Activated CD4-positive, alpha-beta T cell treated with anti-CD3 and anti-CD28 coated beads for 48 hours (primary cell): ENCODE results near the gene GSDME.
A peak's percentile ranks its signal among the peaks of the same experiment; 100 is the strongest.
"Not testable (repeated sequence)": the region's sequence is repeated elsewhere in the genome, so short reads cannot be mapped to it uniquely, and the experiment has no call there.

Source experiments
- DNase-seq: peaks from one replicate; pipeline ENCODE4 v3.0.0-alpha.2; 2020

GSDME gene

DNA sequence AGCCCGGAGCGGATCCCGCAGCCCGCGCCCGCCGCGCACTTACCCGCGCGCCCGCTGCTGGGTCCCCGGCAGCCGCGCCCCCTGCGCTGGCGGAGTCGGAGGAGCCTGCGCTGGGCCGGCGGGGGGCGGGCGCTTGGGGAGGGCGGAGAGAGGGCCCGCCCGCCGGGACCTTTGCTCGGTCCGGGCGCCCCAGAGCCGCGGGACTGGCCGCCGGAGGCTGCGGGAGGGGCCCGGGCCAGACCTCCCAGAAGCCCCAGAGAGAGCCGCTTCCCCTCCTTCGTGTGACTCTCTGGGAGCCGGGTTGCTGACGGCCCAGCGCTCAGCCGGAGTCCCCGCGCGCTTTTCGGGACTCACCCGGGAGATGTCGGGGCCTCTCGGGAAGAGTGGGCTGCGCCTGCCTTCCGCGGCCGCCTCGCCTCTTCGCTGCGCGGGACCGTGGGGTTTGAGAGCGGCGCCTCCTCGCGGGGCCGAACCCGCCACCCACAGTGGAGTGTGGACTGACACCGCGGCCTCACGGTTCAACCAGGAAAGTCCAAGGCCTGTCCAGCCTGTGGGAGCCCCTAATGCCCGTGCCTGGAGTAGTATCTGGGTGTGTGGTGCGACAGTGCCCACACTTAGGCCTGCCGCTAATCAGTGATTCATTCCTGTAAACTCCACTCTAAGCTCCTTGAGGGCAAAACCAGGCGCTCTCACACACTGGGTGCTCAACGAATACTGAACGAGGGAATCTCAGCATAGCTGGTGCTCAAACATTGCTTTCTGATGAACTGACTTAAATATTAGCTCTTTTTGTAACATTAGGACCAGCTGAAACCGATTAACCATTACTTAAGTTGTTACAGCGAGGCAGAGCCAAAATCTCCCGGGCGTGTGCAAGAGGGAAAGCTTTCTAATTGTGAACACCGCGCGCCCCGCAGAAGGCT, at the start of gene GSDME:
Gene GSDME (minus strand): TSS at position 112 of the 923 bp plus-strand sequence. CDS start 7,690 bp downstream, outside the sequence.
- DNase-seq, result peak; percentile 48

DNA sequence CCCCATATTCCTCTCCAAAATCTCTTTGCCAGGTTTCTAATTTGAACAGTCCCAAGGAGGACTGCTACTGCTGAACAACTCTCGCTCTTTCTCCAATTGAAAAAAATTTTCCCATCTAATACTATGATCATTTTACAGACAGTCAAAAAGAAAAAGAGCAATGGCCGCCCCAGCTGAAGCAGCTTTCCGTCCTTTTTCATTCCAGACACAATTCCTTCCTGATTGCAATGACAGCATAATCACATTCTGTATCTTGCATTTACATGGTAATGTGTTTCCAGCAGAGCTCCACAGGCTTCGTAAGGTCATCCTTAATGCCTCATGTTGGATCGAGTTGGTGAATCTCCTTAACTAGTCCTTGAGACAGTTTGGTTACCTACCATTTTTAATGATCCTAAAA, 45.0 kb upstream of the GSDME start:
- DNase-seq, result no peak

DNA sequence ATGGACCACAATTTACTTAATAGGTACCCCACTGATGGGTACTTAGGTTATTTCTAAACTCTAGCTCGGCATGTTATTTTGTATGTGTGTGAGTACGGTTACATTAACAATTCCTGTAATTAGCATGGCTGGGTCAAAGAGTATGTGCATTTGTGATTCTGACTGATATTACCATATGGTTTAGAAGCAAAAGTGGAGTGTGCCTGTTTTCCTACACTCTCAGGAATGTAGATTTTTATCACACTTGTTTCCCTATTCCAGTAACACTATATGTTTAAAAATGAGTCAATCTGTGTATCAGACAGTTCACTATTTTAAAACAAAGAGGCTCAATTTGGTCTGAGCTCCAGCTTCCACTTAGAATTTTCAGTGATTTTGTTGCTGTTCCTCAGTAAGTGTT, 44.6 kb upstream of the GSDME start:
- DNase-seq, result no peak

DNA sequence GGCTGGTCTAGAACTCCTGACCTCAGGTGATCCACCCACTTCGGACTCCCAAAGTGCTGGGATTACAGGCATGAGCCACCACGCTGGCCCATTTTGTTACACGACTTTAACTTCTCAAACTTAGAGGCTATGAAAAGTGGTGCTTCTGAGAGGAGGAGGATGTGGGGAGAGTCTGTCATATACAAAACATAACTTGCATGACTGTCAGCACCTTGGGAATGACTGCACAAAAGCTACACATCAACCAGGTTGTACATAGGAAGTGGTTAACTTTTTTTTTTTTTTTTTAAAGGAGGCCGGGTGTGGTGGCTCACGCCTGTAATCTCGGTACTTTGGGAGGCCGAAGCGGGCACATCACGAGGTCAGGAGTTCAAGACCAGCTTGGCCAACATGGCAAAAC, 43.4 kb upstream of the GSDME start:
- no peak for DNase-seq

DNA sequence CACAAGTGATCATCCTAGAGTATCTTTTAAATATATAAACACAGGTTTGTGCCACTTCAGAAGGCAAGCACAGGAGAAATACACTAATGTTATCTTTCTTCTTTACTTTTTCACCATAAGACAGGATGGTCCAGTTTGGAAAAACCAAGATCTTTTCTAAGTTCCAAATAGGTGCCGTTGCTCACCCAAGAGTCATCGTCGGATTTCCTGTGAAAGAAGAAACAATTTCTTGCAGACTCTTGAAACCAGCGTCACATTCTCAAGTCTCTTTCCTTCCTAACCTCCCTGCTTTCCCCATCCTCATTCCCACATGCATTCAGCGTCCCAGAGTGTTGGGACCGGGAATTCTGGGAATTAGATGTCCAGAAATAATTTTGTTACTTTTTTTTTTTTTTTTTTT, 42.8 kb upstream of the GSDME start:
- no peak for DNase-seq

DNA sequence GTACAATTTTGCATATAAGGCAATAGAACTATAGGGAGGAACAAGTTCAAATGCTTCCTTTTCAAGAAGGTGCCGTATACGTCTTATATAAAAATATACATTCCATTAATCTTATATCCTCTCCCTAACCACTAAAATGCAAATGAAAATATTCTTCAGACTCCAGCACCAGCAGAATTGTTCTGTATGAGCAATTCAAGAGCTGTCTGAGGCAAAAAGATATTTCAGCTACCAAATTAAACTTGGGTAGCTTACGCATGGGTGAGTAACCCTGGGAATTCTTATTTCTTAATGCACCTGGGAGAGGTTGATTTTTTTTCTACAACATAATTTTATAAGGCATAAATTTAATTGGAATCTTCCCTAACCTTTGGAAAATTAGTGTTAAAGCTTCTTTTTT, 42.2 kb upstream of the GSDME start:
- no peak for DNase-seq

DNA sequence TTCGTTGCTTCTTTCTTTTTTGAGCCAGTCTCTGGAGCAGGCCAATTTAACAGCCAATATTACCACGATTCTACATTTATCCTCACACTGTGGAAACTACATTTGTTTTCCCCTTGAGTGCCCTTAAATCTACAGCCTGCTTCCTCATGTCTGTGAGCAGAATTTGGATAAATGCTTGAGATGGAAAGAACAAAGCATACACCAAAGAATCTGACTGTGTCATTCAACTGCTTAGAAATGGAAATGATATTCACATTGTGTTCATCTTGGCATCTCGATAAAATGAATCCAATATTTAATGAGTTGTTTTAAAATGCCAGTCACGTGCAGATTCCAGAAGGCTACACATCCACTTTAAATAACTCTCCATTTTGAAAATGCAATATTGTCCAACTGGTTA, 41.0 kb upstream of the GSDME start:
- DNase-seq, result no peak

DNA sequence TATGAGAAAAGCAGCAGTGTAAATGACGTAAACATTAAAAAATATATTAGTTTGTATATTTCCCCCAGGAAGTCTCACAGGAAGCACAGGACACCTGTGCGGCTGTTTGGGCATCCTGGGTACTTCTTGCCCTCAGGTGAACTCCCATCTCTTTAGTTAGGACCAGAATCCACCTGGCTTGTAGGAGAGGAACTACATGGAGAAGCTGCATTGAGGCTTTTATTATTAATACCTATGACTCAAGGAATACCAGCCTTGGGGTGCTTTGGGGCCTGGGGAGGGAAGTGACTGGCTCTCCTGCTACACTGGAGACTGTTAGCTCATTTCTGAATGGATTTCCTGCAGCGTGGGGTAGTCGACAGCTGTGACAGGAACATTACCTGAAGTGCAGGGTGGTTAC, 40.0 kb upstream of the GSDME start:
- DNase-seq, result no peak

DNA sequence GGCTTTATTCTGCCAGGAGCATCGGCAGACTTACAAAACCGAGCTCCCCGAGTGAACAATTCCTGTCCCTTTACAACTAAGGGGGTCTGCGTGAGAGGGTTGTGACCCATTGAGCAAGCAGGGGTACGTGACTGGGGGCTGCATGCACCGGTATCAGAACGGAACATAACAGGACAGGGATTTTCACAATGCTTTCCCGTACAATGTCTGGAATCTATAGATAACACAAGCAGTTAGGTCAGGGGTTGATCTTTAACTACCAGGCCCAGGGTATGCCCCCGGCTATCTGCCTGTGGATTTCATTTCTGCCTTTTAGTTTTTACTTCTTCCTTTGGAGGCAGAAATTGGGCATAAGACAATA, 38.1 kb upstream of the GSDME start:
- no peak for DNase-seq

DNA sequence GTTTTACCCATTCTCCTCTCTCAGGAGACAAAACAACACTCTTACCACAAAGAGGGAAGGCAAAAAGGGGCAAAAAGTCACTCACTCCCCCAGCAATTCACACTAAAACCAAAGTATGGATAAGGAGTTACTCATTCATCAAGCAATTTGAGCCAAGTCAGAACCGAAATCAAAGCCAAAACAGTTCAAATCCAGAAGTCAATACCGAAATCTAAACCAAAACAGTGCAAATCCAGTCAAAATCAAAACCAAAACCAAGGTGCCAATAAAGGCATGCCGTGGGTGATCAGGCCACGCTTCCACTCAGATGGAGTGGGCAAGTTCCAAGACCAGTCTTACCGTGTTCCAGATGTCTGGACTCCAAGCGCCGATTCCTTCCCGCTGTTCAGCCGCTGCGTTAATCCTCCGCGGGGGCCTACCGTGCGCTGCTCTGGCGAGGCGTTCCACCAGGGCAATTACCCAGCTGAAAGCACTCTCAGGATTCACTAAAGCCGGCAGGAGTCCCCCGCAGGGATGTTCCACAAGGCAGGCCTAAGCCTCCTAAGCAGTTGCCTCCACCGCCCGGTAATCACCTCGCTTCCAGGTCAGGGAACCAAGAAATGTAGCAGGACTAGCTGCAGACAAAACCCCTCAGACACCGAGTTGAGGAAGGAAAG, 37.6 kb upstream of the GSDME start:
- not testable (repeated sequence) for DNase-seq

DNA sequence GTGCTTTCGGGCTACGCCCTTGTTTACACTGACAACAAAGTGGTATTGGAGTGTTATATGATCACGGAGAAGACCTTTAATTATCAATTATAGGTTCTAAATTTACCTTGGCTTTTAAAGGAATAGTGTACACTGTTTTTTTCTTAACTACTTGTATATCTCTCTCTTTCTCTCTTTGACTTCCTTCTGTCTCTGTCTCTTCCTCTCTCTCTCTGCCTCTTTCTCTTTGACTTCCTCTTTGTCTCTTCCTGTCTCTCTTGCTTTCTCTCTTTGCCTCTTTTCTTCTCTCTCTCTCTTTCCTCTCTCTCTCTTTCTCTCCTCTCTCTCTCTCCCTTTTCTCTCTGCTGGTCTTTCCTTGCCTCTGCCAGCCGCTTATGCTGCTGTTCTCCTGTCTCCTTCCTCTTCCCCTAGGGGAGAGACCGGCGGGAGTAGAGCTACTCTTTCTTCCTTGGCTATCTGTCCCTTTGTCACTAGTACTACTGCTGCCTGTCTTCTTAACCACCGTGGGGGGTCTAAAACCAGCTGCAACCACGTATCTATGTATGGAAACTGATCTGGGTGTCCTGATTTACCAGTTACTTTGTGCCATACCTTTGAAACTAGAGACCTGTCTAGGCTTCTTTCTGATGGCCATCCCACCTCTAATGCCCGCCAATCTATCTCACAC, 36.9 kb upstream of the GSDME start:
- no peak for DNase-seq

DNA sequence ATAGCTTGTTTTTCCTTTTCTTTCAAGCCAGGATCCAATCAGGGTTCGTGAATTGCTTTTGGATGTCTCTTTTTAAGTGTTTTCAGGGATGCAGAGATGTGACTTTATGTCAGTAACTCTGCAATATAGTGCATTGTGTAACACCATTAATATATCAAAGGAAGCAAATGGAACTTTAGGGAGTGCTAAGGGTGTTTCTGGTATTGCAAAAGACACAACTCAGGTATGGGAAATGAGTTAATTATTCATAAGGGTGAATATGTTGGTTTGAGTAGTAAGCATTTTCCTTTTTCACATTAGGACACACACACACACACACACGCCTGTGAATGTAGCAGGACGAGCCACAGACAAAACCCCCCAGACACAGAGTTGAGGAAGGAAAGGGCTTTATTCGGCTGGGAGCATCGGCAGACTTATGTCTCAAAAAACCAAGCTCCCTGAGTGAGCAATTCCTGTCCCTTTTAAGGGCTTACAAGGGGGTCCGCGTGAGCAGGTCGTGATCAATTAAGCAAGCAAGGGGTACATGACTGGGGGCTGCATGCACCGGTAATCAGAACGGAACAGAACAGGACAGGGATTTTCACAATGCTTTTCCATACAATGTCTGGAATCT, 31.8 kb upstream of the GSDME start:
- DNase-seq, result no peak

DNA sequence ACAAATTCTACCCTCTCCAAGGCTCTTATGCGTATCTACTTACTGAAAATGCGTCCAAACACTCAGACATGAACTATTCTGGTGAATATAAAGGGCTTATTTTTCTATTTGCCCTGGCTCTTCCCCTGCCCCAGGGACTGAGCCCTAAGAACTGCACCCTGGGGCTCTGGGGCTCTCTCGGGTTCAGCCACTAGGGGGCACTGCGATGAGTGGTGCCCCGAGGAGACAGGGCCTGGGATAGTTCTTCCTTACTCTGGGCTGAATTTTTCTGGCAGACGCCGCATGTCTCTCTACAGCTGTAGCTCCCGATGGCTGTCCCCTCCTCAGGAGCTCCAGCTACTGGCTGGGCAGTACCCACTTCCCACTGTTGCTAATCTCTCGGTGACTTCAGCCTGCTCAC, 30.8 kb upstream of the GSDME start:
- DNase-seq, result no peak

DNA sequence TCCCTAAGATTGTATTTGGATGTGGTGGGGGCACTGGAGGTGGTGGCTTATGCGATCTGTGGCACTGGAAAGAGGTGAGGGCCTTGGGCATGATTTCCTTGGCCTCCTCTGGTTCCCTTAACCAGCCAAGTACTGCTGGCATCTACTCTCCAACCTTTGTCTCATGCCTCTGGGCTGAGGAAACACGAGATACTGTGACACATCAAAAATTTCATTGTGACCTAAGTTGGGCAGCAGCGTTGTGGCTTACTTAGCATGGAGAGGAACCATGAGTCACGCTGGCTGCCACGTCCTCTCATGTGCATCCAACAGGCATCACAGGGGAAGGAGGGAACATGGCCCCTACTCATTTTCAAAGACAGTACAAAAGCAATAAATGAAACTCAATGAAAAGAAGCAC, 29.7 kb upstream of the GSDME start:
- peak; percentile 38 for DNase-seq

DNA sequence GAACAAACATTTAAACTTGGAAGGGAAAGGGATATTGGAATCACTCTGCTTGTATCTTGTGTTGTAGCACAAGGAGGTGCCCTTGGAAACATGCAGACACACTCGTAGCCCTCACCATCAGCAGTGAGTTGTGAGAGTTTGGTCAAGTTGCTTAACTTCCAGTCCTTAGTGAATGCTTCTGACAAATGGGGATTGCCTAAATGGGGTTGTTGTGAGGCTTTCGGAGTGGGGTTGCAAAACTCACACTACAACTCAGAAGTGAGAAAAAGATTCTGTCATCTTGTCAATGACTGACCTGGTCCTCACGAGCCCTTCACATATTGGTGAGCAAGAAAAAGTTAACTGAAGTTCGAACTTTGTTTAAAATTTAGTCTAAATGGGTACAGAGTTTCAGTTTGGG, 29.0 kb upstream of the GSDME start:
- DNase-seq, result no peak

DNA sequence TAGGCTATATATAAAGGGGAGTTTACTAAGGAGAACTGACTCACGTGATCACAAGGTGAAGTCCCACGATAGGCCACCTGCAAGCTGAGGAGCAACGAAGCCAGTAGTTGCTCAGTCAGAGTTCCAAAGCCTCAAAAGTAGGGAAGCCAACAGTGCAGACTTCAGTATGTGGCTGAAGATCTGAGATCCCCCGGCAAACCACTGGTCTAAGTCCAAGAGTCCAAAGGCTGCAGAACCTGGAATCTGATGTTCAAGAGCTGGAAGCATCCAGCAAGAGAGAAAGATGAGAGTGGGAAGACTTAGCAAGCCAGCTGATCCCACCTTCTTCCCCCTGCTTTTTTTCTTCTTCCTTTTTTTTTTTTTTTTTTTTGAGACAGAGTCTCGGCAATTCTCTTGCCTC, 27.0 kb upstream of the GSDME start:
- no peak for DNase-seq

DNA sequence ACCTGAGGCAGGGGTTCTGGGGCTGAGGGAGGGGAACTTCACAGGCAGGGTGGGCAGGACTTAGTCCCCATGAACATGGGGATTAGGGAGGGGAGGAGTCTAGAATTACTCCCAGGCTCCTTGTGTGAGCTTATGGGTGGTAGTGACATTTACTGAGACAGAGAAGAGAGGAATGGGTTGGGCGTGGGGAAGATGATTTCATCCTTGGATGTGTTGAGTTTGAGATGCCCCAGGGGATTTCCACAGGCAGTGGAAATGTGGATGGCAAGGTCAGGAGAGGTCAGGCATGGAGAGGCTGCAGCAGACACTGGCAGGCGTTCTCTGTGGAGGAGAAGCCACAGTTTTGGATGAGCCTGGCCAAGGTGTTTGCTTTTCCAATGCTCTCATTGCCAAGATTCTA, 26.4 kb upstream of the GSDME start:
- no peak for DNase-seq

DNA sequence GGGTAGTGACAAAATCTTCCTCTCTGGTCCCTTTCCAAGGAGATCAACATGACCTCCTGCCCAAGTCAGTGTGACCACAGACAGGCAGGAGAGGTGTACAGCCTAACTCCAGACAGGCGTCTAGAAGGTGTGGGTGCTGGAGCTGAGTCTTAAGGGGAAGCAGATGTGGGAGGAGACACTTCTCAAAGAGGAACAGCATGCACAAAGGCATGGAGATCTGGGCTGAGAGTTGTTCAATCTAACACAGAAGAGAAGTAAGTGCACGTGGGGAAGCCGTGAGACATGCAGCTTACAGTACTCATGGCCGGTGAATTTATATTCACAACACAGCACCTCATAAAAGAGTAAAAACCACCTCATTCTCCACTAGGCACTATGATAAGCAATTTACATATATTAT, 23.8 kb upstream of the GSDME start:
- no peak for DNase-seq

DNA sequence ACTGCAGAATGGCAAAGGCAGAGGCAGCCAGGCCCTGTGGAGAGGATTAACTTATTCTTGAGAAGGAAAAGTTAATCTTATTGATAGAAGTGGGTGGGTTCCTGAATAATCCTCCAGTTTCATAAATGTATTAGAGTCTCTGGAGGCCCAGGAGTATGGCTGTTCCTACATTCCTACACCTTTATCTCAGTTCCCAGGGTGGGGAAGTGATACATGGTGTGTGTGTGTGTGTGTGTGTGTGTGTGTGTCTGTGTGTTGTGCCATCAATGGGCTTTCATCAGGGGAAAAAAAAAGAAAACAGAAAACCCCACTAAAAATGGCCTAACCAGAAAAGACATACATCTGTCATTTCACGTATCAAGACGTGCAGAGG, 22.0 kb upstream of the GSDME start:
- DNase-seq, result no peak

DNA sequence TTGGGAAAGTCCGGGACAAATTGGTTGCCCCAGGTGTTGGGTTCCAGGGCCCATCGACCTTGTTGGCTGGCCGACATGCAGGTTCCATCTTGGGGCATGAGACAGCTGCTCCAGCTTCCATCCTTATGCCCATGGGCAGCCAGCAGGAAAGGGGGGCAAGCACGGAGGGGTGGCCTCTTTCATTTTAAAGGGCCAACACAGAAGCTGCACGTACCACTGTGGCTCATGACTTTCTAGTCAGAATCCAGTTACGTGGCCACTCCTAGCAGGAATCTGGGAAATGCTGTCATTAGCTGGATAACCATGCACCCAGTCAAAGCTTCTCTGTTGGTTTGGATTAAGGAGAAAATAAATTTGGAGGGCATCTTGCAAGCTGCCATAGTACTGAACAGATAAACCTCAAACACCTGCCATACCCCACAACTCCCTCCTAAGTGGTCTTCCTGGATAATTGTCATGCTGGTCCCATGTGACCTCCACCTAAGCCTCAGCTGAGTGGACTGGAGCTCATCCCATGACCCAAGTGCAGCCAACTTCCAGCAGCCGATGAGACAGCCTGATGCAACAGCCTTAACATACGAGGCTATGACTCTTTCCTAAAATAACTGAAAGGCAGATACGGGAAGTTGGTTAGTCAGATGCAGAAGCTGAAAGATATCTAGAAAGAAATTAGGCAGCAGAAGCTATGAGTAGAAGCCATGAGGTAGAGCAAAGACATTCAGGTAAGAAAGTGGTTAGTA, 21.4 kb upstream of the GSDME start:
- DNase-seq, result peak; percentile 25

DNA sequence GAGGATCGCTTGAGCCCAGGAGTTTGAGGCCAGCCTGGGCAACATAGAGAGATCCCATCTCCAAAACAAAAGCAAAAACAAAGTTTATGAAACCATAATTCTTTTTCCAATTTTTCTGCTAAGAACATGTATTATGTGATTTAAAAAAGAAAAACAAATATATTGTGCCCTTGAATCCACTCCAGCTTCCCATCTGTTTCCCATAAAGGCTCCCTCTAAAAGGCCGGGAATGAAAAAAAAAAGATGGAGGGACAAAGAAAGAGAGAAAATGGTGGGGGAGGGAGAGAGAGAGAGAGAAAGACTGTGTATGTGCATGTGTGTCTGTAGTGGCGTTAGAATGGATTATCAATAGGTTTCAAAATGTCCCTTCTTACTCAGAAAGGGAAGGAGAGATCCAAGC, 20.5 kb upstream of the GSDME start:
- no peak for DNase-seq

DNA sequence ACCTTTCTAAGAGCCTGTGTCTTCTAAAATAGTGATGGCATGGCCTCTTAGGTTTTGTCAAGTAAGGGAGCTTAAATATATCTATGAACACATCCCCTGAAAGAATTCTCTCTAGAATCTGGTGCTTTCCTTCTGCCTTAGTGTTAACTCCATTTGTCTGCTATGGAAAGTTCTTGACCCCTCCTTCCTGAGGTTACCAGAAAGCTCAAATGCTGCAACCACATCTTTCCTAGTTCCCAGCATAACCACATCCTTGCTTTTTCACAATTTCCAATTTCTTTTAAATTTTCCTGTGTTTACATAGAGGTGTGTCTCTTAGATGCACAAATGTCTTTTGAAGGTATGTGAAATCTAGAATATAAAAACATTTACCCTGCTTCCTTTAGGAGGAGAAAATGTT, 16.4 kb upstream of the GSDME start:
- DNase-seq, result no peak

DNA sequence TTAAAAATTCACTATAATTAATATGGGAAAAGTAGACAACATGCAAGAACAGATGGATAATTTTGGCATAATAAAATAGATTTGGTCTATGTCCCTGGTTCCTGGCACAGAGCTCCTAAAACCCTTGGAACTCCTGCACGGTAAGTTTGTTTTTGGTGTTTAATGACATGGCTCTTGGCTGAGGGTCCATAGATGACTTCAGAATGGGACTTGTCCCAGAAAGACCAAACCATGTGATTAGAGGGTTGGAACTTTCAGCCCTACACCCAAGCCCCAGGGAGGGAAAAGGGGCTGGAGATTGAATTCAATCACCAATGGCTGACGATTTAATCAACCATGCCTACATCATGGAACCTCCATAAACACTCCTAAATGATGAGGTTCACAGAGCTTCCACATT, 12.6 kb upstream of the GSDME start:
- DNase-seq, result no peak
